GM21528 (cell line): ENCODE results near the gene MCHR2.
"Not testable (repeated sequence)": the region's sequence is repeated elsewhere in the genome, so short reads cannot be mapped to it uniquely, and the experiment has no call there.

Experiments used
- ATAC-seq: cut with Tn5 transposase; IDR thresholded peaks from one replicate; pipeline ENCODE4 v1.9.1; 2021; ENCODE audit warnings: mild to moderate bottlenecking, moderate library complexity; ENCODE audit not compliant: unreplicated experiment, low FRiP score

MCHR2 gene

GRCh38 chr6:99993533-99994251 is at the start of gene MCHR2:
Gene MCHR2 (minus strand): TSS chr6:99994223. CDS start chr6:99956147, 38,076 bp downstream.
- no peak for ATAC-seq

GRCh38 chr6:100038546-100038945 is 44.5 kb upstream of the MCHR2 start:
- not testable (repeated sequence) for ATAC-seq

DNA sequence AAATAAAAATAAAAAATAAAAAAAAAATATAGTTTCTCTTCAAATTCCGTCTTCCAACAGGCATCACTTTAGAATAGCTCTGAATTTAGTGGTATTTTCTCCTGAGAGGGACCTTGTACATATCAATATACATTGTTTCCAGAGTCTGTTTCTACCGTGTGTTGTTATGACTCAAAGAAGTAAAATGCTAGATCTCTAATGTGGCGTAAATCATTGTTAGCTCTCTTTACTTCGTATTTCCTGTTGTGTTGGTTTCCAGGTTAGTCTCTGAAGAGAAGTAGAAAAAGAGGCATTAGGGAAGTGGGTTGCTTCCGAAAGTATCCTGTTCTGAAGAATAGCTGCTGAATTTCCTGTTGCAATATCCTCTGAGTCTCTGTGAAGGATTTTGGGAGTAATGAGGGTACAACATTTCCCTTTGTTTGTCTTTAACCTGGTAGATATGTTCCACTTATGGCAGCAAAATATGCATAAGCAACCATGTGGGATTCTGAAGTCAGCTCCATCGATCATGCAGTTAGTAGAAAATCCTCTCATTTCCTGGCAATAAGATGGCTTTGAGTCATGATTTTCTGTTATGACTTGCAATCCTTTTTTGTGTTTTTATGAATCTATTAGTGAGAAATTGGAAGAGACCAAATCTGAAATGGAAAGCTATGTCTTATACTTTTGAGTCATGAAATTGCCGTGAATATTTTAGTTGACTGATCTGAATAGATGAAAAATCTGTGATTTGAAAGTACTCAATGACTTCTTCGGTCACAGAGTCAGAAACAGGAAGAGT is 42.0 kb upstream of the MCHR2 start:
- peak; percentile 88 for ATAC-seq

- no peak for ATAC-seq
Observed at GRCh38 chr6:100023798-100024197, 29.8 kb upstream of the MCHR2 start.

DNA sequence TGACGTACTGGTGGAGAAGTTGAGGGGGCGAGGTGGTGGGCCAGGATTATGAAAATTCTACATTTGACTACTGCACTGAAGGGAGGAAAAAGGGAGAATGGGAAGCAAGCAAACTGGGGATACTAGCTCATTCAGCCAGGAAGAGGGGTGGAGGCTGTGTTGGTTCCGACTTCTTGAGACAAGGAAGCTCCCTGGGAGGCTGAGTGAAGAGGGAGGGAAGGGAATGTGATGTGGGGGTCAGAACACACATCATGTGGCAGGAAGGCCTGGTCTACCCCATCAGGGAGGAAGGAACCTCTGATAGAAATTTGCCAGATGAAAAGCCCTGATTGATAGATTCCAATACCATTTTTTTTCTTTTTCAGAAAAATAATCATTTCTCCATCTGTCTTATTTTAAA is 28.8 kb upstream of the MCHR2 start:
- ATAC-seq: no peak

DNA sequence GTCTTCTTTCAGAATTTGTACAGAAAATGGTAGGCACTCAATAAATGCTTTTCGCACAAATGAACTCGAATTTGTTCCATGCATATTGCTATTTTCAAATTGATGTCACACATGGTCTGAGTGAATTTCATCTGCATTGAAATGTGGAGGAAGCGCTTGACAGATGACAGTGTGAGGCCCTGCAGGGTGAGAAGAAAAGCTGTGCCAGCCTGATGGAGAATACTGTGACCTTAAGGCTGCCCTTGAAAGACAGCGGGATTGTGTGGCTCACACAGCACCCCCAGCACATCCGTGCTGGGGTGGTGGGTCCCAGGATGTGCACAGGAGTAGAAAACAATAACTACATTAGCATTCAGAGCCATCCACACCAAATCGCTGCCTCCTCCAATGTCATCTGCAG is 14.8 kb upstream of the MCHR2 start:
- no peak for ATAC-seq

- peak; percentile 93 for ATAC-seq
Observed at GRCh38 chr6:100001915-100002388, 7.9 kb upstream of the MCHR2 start.

GRCh38 chr6:99997141-99997540 is 3.1 kb upstream of the MCHR2 start:
- no peak for ATAC-seq

- ATAC-seq: no peak
Observed at GRCh38 chr6:99995916-99996315, 1.9 kb upstream of the MCHR2 start.

DNA sequence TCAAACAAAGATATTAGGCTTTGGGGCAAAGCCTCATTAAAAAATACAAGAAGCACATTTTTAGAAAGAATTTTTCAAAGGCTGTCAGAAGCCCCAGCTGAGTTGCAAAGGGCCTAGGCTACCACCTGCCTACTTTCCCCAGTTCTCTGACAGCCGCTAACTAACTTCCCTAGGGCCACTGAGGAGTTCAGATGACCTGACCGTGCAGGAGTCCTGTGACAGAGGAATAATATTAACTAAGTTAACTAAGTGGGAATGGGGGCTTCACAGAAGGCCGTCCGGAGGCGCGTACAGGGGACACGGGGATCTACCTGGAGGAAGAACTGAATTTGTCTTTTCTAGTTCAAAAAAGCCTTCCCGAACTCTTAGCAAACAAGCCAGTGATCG is 884 bp downstream of the MCHR2 start:
- no peak for ATAC-seq

GRCh38 chr6:99991955-99992354 is 2.1 kb downstream of the MCHR2 start:
- no peak for ATAC-seq

- no peak for ATAC-seq
Observed at GRCh38 chr6:99980741-99981140, 13.3 kb downstream of the MCHR2 start.

- no peak for ATAC-seq
Observed at GRCh38 chr6:99979953-99980352, 14.1 kb downstream of the MCHR2 start.

DNA sequence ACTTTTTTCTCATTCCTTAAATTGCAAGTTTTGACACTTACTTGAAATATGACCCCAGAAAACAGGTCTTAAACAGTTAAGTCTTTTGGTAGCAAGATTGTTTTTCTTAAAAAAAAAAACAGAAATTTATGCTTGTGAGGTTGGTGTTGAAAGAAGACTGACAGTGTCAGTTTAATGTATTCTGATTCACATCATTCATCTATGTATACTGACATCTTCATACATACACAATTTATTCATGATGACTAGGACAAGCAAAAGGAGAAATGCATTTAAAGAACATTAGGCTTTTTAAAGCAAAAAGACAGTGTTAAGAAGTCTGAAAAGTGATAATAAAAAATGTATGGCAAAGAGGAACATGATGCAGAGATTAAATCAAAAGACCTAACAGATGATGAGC is 27.0 kb downstream of the MCHR2 start:
- ATAC-seq: no peak

GRCh38 chr6:99960027-99960426 is 34.0 kb downstream of the MCHR2 start:
- no peak for ATAC-seq

DNA sequence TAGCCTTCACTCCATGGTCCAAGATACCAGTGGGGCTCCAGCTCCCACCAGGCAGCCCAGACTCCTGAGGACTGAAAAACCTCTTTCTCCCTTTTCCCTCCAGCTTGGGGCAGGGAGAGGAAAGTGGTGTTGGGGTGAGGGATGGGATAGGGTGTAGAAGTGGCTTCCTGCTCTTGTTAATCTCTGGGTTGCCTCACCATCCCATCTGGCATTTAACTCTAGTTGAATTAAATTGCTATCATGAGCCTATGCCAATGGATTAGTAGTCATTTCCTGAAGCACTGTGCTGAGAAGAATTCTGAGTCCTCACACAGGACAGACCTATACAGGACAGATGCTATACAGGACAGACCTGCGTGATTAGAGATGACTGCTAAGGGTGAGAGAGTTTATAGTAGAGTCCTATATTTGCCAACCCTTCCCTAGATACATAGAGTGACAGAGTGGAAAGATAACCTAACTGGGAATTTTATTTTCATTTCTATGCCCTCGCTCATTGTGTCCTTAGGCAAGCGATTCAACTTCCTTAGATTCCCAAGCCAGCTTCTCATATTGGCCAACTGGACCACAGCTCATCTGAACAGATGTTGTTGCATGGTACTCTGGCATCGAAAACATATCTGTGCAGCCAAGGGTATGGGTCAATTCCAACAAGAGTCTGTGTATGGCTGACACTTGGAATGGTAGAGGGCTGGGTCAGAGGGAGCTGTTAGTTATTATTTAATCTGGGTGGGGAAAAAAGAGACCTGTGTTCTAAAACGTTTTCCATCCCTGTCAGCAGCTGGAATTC is 42.8 kb downstream of the MCHR2 start:
- ATAC-seq: no peak

DNA sequence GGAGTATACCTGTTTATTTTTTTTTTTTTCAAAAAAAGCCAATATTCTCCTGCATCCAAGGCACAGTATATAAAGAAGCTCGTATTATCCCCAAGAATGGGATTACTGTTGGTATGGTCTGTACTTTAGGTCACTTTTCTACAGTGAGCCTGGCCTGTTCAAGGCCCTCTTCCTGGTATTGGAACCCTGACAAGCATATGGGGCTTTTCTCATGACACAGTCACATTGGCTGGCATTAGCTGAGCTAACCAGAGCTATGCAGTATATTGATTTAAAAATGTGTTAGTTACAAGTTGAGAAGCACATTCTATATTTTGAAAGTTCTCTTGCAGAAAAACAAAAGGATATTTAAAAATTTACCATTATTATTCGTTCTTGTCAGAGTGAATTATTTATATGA is 48.0 kb downstream of the MCHR2 start:
- ATAC-seq: no peak

GRCh38 chr6:99943846-99944245 is 50.2 kb downstream of the MCHR2 start:
- no peak for ATAC-seq

DNA sequence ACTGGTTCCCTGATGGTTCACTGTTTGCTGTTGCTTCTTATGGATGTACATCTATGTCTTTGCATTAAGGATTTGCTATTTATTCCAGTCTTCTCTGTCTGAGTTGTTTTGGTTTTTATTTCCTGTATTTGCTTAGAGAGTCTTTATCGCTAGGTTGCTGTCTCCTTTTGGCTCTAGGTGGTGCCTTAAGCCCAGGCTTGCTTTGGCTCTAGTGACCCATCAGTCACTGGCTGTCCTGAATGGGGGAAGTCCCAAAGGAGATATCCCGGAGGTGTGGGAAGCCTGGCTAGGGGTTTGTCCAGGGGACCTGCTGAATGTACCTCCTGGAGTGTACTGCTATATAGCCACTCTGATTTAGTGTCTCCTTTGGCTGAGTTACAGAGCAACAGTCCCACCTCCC is 53.4 kb downstream of the MCHR2 start:
- ATAC-seq: no peak

DNA sequence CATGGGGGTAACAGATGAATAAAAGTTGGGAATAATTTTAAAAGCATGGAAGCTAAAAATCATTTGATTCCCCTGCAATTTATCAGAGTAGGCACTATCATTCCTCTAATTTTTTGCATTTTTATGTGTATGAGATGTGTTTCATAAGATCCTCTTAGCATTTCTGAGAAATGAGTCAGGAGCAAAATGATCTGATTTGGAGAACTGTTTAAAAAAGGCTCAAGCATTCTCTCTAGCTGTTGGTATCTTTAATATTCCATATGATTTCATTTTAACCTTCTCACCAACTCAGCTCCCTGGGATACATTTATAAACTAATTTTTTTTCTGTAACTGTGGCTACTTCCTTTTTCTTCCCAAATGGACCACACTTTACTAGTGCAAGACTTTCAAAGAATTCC is 60.9 kb downstream of the MCHR2 start:
- no peak for ATAC-seq

GRCh38 chr6:99912657-99913056 is 81.4 kb downstream of the MCHR2 start:
- no peak for ATAC-seq
